GM18498 (cell line): ENCODE results near the gene APOM.

Source experiments
- ATAC-seq: cut with Tn5 transposase; IDR thresholded peaks from one replicate; pipeline ENCODE4 v1.9.1; 2021; ENCODE audit warnings: mild to moderate bottlenecking, moderate library complexity; ENCODE audit not compliant: unreplicated experiment

The APOM gene

DNA sequence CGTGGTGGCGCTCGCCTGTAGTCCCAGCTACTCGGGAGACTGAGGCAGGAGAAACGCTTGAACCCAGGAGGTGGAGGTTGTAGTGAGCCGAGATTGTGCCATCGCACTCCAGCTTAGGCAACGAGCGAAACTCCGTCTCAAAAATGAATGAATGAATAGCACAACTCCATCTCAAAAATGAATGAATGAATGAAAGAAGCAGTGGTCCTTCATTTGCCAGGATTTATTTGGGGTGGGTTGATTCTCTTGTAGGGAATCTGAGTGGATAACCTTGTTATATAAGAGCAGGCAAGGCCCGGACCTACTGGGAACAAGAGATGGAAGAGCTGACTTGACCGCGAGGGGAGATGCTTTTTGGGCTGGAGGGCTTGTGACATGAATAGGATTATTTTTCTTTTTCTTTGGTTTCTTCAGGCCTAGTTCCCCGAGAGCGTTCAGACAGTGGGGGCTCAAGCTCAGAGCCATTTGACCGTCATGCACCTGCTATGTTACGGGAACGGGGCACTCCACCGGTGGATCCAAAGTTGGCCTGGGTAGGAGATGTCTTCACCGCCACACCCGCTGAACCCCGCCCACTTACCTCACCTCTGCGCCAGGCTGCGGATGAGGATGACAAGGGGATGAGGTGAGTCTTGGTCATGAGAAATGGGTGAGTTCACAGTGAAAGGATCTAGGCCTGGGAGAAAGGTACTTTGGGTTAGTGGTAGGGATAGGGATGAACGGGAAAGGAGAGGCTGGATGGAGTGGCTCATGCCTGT is 25.3 kb upstream of the APOM start:
- ATAC-seq: no peak

- ATAC-seq: no peak
Observed at GRCh38 chr6:31631209-31631608, 24.5 kb upstream of the APOM start.

- no peak for ATAC-seq
Observed at GRCh38 chr6:31631681-31632278, 23.9 kb upstream of the APOM start.

- ATAC-seq: no peak
Observed at GRCh38 chr6:31632279-31632946, 23.3 kb upstream of the APOM start.

DNA sequence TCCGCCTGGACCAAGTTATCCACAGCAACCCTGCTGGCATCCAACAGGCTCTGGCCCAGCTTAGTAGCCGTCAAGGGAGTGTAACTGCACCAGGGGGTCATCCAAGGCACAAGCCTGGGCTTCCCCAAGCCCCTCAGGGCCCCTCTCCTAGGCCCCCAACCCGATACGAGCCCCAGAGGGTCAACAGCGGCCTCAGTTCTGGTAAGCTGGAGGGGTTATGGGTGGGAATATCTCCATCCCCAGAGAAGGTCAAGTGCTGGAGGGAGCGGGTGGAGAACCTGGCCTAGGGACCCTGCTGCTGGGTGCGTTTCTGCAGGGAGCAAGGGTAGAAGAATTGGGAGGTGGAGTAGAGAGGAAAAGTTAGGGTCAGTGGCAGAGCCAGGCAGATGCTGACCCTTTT is 22.2 kb upstream of the APOM start:
- ATAC-seq: no peak

- ATAC-seq: no peak
Observed at GRCh38 chr6:31634131-31634530, 21.6 kb upstream of the APOM start.

GRCh38 chr6:31634969-31635575 is 20.6 kb upstream of the APOM start:
- ATAC-seq: no peak

GRCh38 chr6:31636698-31637596 is 18.7 kb upstream of the APOM start:
- ATAC-seq: no peak

DNA sequence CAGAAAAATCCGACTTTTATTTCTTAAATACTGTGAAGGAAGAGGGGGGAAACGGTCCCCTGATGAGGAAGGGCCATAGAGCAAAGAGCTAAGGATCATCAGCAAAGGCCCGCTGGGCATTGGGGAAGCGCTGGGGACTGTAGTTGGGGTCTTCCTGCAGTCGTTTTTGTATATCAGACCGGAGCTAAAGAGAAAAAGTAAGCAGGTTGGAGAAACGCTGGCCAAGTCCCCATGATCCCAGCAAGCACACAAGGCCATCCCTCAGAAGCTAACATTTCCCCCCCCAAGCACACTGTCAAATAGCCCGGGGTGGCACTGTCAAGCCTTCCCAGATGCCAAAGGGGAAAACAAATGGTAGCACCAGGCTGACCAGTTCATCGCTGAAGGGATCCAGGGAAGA is 16.7 kb upstream of the APOM start:
- no peak for ATAC-seq

- no peak for ATAC-seq
Observed at GRCh38 chr6:31639449-31639861, 16.2 kb upstream of the APOM start.

DNA sequence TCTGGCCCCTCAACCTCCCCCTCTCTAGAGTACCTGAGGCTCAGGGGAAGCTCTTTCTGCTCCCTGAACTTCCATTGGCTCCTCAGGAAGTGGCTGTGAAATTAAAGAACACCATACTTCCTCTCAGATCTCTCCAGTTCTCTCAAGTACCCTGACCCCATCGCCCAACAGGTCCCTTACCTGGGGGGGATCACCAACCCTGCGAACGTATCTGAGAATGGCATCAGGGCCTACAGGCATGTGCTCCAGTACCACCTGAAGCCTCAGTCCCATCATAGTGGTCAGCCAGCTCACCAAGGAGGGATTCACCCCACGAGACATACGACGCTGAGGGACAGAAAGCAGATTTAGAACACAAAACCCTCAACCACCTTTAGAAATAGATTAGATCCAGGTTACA is 15.1 kb upstream of the APOM start:
- no peak for ATAC-seq

DNA sequence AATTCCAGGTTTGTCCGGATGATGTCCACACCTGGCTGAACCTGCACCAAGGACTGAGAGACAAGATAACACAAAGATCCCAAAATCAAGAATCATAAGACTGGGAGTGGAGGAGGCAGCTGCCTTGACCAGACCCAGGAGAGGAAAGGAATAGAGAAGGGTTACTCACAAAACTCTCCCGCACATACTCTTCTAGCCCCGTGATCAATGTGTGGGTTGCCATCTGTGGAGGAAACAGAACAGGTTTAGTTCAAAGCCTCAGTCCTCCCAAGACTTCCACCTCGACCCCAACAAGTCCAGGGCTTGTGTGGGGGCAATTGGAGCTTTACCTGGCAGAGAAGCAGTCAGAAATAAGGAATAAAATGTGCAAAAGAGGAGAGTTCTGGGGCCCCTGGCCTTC is 14.3 kb upstream of the APOM start:
- no peak for ATAC-seq

GRCh38 chr6:31642798-31643570 is 12.7 kb upstream of the APOM start:
- ATAC-seq: no peak

DNA sequence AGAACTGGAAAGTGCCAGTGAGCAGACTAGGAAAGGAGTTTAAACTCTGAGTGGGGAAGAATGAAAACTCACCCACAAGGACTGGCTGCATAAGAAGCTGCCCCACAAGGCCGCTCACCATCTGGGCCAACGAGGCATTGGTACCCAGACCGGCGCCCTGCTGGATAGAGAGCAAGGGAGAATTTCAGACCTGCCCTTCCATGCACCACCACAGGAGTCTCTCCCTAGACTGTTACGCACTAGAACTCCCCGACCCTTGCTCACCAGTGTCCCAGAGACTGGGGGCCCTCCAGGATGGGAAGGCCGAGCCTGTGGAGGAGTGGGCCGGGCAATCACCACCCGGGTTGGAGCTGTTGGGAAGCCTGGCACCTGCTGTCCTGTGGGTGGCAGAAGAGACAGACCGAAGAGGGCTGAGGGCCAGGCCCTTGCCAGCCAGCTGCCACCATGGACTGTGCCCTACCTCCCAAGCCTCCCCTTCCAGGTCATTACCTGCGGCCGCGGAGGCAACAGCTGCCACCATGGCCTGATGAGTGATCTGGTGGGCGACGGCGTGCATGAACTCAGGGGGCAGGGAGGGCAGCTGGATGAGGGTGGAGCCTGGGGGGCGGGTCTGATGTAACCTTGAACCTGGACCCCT is 11.8 kb upstream of the APOM start:
- no peak for ATAC-seq

DNA sequence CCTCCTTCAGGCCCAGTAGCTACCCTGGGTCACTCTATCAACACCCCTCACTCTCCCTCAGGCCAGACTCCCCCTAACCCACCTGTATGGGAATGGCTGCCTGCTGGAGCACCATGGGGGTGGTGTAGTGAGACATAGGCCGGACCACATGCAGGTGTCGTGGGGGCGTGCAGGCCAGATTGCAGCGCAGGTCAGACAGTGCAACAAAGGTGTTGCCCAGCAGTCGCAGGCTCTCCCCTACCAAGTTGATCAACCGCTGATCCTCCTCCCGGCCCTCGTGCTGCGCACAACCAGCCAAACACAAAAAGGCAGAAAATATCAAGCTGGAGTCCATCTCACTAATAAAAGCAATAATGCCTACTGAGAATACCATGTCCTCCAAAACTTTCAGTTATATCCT is 10.4 kb upstream of the APOM start:
- no peak for ATAC-seq

DNA sequence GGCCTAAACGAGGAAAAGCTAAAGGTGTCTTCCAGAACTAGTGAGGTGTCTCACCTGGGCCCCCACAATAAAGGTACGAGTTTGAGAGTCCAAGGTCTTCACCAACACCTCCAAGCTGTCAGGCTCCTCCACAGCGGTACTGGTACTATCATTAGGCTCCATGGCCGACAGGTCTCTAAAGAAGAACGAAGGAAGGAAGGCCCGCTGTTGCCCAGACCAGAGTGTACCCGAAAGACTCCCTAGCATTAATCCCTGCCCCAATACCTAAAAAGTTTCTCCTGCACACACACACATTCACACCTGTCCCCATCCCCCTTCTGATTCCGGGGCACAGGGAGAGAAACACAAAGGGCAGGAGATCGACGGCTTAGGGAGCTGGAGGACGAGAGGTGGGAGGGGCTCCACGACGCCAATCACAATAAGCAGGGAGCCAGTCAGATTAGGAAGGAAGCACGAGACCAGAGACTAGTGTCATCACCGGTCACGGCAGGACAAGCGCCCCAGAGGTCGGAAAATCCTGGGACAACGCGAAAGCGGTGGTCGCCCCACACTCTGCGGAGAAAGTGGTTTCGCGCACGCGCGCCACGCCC is 4.0 kb upstream of the APOM start:
- ATAC-seq: peak; percentile 28

DNA sequence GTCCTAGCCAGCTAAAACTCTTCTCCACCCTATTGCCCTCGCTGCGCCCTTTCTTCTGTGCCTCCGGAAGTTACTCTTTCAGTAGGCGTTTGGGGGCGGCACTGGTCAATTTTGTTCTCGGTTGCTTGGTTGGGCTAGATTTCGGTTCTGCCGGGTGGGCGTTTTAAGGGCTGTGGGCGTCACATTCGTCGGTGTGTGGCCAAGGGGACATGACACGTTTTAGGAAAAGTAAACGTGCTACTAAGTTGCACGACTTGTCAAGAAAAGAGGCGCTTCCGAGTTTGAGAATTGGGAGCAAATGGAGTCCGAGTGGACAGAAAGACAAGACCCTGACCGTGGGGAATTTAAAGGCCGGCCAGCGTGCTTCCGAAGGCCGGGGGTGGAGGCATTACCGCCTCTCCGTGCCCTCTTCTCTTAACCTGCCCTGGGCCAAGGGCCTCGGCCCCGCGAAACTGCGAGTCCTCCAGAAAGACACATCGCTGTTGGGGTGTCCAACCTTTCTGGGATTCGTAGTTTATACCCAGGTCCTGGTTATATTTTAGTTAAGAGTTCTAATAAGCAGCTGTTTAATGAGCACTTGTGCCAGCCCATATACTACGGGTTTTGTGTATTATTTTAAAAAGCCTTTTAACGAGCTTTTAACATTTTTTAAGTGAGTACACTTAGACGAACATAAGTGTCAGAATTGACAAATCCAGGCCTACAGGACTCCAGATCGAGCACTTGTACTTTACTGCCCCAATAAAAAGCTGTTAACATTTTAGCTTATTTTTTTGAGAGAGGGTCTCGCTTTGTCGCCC is 2.6 kb upstream of the APOM start:
- ATAC-seq: peak; percentile 60

DNA sequence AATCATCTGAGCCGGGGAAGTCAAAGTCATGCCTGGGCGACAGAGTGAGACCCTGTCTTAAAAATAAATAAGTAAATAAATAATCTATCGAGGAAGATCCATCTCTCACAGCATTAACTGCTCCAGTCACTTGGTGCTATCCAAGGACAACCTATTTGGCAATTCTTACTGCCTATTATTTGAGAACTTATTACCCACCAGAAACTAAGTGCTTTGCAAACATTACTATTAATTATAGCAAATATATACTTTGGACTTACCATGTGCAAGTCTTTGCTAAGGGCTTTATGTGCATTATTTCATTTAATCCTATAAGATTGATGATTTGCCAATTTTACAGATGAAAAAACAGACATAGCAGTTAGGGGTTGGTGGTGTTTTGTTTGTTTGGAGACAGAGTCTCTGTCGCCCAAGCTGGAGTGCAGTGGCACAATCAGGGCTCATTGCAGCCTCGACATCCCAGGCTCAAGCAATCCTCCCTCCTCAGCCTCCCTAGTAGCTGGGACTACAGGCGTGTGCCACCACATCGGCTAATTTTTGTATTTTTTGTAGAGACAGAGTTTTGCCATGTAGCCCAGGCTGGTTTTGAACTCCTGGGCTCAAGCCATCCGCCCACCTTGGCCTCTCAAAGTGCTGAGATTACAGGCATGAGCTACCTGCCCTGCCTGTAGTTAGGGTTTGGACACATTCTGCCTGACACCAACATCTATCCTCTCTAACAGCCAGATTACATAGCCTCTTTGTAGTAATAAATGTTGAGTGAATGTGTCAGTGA is 933 bp upstream of the APOM start:
- no peak for ATAC-seq
